Parathyroid adenoma (tissue), 2 donors: ENCODE measurements around the gene PF4V1.

Experiments used
- H2AFZ ChIP-seq: fragments of 300-600 bp; sonication (generic); one replicate; pipeline ENCODE4 v1.7.0; 2017; ENCODE audit warnings: antibody characterized with exemption, mild to moderate bottlenecking
- H3K27ac ChIP-seq: fragments of 300-600 bp; sonication (generic); one replicate; pipeline ENCODE4 v1.7.0; 2017
- H3K27me3 ChIP-seq: fragments of 300-600 bp; sonication (generic); one replicate; pipeline ENCODE4 v1.7.0; 2017; ENCODE audit warnings: low read length; ENCODE audit not compliant: control insufficient read depth, insufficient read depth
- H3K36me3 ChIP-seq: fragments of 300-600 bp; sonication (generic); one replicate; pipeline ENCODE4 v1.7.0; 2017; ENCODE audit warnings: low read length; ENCODE audit not compliant: control insufficient read depth, insufficient read depth
- H3K4me1 ChIP-seq: fragments of 300-600 bp; sonication (generic); one replicate; pipeline ENCODE4 v1.7.0; 2017; ENCODE audit warnings: control low read depth
- H3K4me2 ChIP-seq: fragments of 300-600 bp; sonication (generic); one replicate; pipeline ENCODE4 v1.7.0; 2017; ENCODE audit warnings: low read length
- H3K4me3 ChIP-seq: fragments of 300-600 bp; sonication (generic); one replicate; pipeline ENCODE4 v1.7.0; 2017; ENCODE audit warnings: low read depth, low read length
- H3K79me2 ChIP-seq: fragments of 300-600 bp; sonication (generic); one replicate; pipeline ENCODE4 v1.7.0; 2017; ENCODE audit warnings: control low read depth
- H3K9ac ChIP-seq: fragments of 300-600 bp; sonication (generic); one replicate; pipeline ENCODE4 v1.7.0; 2017; ENCODE audit warnings: mild to moderate bottlenecking
- H3K9me3 ChIP-seq: fragments of 300-600 bp; sonication (generic); one replicate; pipeline ENCODE4 v1.7.0; 2017; ENCODE audit warnings: low read length; ENCODE audit not compliant: control insufficient read depth
- TF ChIP-seq, protein P1 (sequence below): fragments of 300-600 bp; sonication (generic); IDR thresholded peaks from one replicate; pipeline ENCODE4 v1.7.0; 2017; ENCODE audit warnings: antibody characterized with exemption, mild to moderate bottlenecking
- donor health status: primary hyperparathyroidism.

The PF4V1 gene

DNA sequence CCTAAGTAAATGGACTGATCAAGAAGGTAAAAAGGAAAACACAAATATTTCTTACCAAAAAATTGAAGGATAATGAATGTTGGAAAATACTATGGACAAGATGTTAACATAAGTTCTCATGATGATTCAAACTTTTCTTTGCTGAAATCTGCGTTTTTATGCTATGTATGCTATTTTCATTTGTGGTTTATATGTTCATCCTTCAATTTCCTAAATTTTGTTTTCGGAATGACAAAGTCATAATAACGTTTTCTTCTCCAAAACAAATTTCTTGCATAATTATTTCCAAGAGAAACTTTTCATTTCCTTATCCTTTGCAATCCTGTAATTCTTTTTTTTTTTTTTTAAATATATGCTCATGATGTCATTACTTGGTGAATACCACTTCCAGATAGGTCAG is 7.8 kb downstream of the PF4V1 start:
- TF ChIP-seq, protein P1, sequence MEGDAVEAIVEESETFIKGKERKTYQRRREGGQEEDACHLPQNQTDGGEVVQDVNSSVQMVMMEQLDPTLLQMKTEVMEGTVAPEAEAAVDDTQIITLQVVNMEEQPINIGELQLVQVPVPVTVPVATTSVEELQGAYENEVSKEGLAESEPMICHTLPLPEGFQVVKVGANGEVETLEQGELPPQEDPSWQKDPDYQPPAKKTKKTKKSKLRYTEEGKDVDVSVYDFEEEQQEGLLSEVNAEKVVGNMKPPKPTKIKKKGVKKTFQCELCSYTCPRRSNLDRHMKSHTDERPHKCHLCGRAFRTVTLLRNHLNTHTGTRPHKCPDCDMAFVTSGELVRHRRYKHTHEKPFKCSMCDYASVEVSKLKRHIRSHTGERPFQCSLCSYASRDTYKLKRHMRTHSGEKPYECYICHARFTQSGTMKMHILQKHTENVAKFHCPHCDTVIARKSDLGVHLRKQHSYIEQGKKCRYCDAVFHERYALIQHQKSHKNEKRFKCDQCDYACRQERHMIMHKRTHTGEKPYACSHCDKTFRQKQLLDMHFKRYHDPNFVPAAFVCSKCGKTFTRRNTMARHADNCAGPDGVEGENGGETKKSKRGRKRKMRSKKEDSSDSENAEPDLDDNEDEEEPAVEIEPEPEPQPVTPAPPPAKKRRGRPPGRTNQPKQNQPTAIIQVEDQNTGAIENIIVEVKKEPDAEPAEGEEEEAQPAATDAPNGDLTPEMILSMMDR, result no peak
- H3K4me1 ChIP-seq, result no peaks in the 10 kb centered on the region
- no peak overlapping the region for H3K4me3 ChIP-seq
- H3K27me3 ChIP-seq, result no peaks in the 10 kb centered on the region
- no peak overlapping the region for H3K4me2 ChIP-seq
- no peak overlapping the region for H2AFZ ChIP-seq
- H3K79me2 ChIP-seq, result no peaks in the 10 kb centered on the region
- H3K36me3 ChIP-seq, result no peaks in the 10 kb centered on the region
- H3K27ac ChIP-seq, result no peak overlapping the region
- no peaks in the 10 kb centered on the region for H3K9me3 ChIP-seq
- no peak overlapping the region for H3K9ac ChIP-seq

DNA sequence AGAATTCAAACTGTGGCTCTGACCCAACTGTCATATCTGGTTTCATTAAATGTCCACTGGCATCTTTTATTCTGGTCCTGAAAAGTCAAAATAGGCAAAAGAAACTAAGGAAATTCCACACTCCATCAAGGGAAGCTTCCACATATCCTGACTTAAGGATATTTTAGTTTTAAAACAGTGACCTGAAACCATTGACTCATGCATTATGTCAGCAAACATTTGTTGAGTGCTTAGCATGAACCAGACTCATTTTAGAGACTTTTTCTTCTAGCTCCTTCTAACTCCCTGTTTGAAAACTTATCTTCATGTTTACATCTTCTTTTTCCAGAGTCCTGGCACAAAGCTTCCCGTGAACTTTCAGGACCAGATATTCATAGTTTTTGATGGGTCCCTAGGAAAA is 9.2 kb downstream of the PF4V1 start:
- Histone ChIP-seq H3K36me3 (no peaks in the 10 kb centered on the region), H3K9ac (no peak overlapping the region), H3K79me2 (no peaks in the 10 kb centered on the region), H3K4me2 (no peak overlapping the region), H3K27me3 (no peaks in the 10 kb centered on the region), H3K9me3 (no peaks in the 10 kb centered on the region), H3K4me3 (no peak overlapping the region), H3K27ac (no peak overlapping the region), H3K4me1 (no peaks in the 10 kb centered on the region), H2AFZ (no peak overlapping the region)
- TF ChIP-seq, protein P1, result no peak

DNA sequence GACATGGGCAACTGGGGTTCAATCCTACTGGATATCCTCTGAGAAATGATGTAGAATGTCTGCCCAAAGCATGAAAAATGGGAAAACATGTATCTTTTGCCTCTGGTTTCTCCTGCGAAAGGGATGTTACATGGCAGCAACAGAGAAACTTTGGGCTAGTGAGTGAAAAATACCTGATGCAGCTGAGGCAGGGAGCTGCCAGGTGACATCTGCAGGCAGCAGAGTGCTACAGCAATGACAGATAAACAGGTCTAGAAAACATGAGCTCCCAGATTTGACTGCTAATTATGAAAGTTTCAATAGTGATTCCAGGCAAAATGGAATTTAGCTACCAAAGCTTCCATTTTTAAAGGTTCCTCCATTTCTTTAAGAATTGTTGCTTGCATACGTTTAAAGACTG is 11.3 kb downstream of the PF4V1 start:
- Histone ChIP-seq H3K9ac (no peak overlapping the region), H3K27ac (no peak overlapping the region), H3K4me2 (no peak overlapping the region), H3K27me3 (peaks cover 2% of the 10 kb centered on the region), H2AFZ (no peak overlapping the region), H3K9me3 (no peaks in the 10 kb centered on the region), H3K79me2 (no peaks in the 10 kb centered on the region), H3K4me3 (no peak overlapping the region), H3K36me3 (no peaks in the 10 kb centered on the region), H3K4me1 (no peaks in the 10 kb centered on the region)
- TF ChIP-seq, protein P1, result no peak

DNA sequence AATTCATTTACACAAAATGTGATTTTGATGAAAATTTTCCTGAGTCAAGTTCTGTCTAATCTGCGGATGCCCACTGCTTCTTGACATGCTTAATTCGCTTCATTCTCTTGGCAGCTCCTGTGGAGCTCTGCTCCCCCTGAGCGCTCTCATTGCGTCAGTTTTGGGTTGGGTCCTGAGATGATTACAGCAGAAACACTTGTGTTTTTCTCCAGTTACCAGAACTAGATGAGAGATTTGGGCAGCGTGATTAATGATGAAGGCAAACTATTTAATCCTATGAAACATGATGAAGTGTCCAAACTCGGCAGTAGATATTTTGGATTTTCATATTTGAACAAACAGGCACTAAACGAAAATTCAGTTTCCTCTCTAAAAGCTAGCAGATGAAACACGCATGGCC is 11.9 kb downstream of the PF4V1 start:
- no peaks in the 10 kb centered on the region for H3K4me1 ChIP-seq
- H3K9me3 ChIP-seq, result no peaks in the 10 kb centered on the region
- no peak overlapping the region for H2AFZ ChIP-seq
- H3K4me2 ChIP-seq, result no peak overlapping the region
- H3K27ac ChIP-seq, result no peak overlapping the region
- no peaks in the 10 kb centered on the region for H3K36me3 ChIP-seq
- no peak overlapping the region for H3K9ac ChIP-seq
- H3K4me3 ChIP-seq, result no peak overlapping the region
- H3K79me2 ChIP-seq, result no peaks in the 10 kb centered on the region
- TF ChIP-seq, protein P1, result no peak
- H3K27me3 ChIP-seq, result peaks cover 2% of the 10 kb centered on the region

DNA sequence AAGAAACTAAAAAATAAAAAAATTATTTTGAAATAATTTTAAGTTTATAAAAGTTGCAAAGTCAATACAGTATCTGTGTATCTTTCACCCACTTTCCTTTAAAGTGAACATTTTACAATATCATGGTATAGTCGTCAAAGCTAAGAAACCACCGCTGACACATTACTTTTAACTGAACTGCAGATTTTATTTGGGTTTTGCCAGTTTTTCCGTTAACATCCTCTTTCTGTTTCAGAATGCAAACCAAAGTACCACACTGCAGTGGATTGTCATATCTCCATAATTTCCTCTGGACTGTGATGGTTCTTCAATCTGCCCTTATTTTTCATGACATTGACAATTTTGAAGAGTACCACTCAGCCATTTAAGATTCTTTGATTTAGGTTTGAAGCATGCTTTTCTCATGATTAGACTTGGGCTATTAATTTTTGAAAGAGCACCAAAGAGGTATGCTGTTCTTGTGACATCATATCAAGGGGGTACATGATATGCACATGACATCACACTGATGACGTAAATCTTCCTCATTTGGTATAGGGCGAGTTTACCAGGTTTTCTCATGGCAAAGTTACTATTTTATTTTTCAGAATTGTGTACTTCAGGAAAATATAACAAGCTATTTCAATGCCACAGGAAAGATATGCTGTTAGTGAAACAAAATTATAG is 12.5 kb downstream of the PF4V1 start:
- TF ChIP-seq, protein P1, result no peak
- H3K27ac ChIP-seq, result no peak overlapping the region
- no peaks in the 10 kb centered on the region for H3K4me1 ChIP-seq
- H3K27me3 ChIP-seq, result peaks cover 2% of the 10 kb centered on the region
- H3K4me2 ChIP-seq, result no peak overlapping the region
- H2AFZ ChIP-seq, result no peak overlapping the region
- H3K9ac ChIP-seq, result no peak overlapping the region
- H3K79me2 ChIP-seq, result no peaks in the 10 kb centered on the region
- H3K36me3 ChIP-seq, result no peaks in the 10 kb centered on the region
- no peaks in the 10 kb centered on the region for H3K9me3 ChIP-seq
- no peak overlapping the region for H3K4me3 ChIP-seq
